ENCODE data around the gene ULK4. TPM values are rescaled to one million over a fixed set of nuclear protein-coding genes. Genes with fewer than 3 reads are reported as not detected.
A peak's percentile ranks its signal among the peaks of the same experiment; 100 is the strongest.
"Not testable (repeated sequence)": the region's sequence is repeated elsewhere in the genome, so short reads cannot be mapped to it uniquely, and the experiment has no call there.

ULK4 gene
- total RNA-seq, 2 donors from 2014 or later: 4.4 to 8.3 TPM

GRCh38 chr3:41989518-41989917, 27.6 kb upstream of the ULK4 start:
- Histone ChIP-seq H3K9me3 (no peaks in the 10 kb centered on the region), H3K9ac (ENCODE audit: low read depth in 2 of 2, low read length in 2 of 2) (no peak overlapping the region), H3K27ac (no peak overlapping the region), H3K4me3 (no peak overlapping the region), H3K36me3 (no peaks in the 10 kb centered on the region), H3K27me3 (no peaks in the 10 kb centered on the region), H3K4me1 (no peaks in the 10 kb centered on the region)
- no peak for TF ChIP-seq CTCF (IDR thresholded peaks at IDR 0.05)
- DNase-seq: no peak
- intact Hi-C loops (cut with DNase I): no loop called here

- H3K27ac ChIP-seq: no peak overlapping the region
- H3K9me3 ChIP-seq: no peaks in the 10 kb centered on the region
- H3K4me1 ChIP-seq: no peaks in the 10 kb centered on the region
- no peaks in the 10 kb centered on the region for H3K36me3 ChIP-seq
- intact Hi-C loops (cut with DNase I): no loop called here
- no peak for TF ChIP-seq CTCF (IDR thresholded peaks at IDR 0.05)
- H3K27me3 ChIP-seq: no peaks in the 10 kb centered on the region
- no peak for DNase-seq
- no peak overlapping the region for H3K4me3 ChIP-seq
- no peak overlapping the region for H3K9ac ChIP-seq (ENCODE audit: low read depth in 2 of 2, low read length in 2 of 2)
Measured at GRCh38 chr3:41987627-41988026, 25.7 kb upstream of the ULK4 start.

- intact Hi-C loops (cut with DNase I): no loop called here
- H3K36me3 ChIP-seq: no peaks in the 10 kb centered on the region
- no peak for TF ChIP-seq CTCF (IDR thresholded peaks at IDR 0.05)
- H3K4me1 ChIP-seq: no peaks in the 10 kb centered on the region
- DNase-seq: peak; percentile 25
- H3K27ac ChIP-seq: no peak overlapping the region
- no peak overlapping the region for H3K4me3 ChIP-seq
- no peak overlapping the region for H3K9ac ChIP-seq (ENCODE audit: low read depth in 2 of 2, low read length in 2 of 2)
- H3K9me3 ChIP-seq: no peaks in the 10 kb centered on the region
- no peaks in the 10 kb centered on the region for H3K27me3 ChIP-seq
Measured at GRCh38 chr3:41986561-41986960, 24.7 kb upstream of the ULK4 start.

GRCh38 chr3:41985018-41985417, 23.1 kb upstream of the ULK4 start:
- Histone ChIP-seq H3K9me3 (no peaks in the 10 kb centered on the region), H3K36me3 (no peaks in the 10 kb centered on the region), H3K4me3 (no peak overlapping the region), H3K4me1 (no peaks in the 10 kb centered on the region), H3K27ac (no peak overlapping the region), H3K9ac (ENCODE audit: low read depth in 2 of 2, low read length in 2 of 2) (no peak overlapping the region), H3K27me3 (no peaks in the 10 kb centered on the region)
- DNase-seq: no peak
- TF ChIP-seq CTCF (IDR thresholded peaks at IDR 0.05): no peak
- intact Hi-C loops (cut with DNase I): no loop called here

GRCh38 chr3:41983091-41983490, 21.2 kb upstream of the ULK4 start:
- H3K9me3 ChIP-seq; H3K27me3 ChIP-seq; DNase-seq; intact Hi-C loops (cut with DNase I); H3K36me3 ChIP-seq; H3K4me1 ChIP-seq; H3K9ac ChIP-seq (ENCODE audit: low read depth in 2 of 2, low read length in 2 of 2); H3K4me3 ChIP-seq; H3K27ac ChIP-seq: not testable (repeated sequence)

- H3K9ac ChIP-seq (ENCODE audit: low read depth in 2 of 2, low read length in 2 of 2); intact Hi-C loops (cut with DNase I); DNase-seq; H3K36me3 ChIP-seq; H3K27me3 ChIP-seq; H3K4me1 ChIP-seq; H3K27ac ChIP-seq; H3K9me3 ChIP-seq; H3K4me3 ChIP-seq: not testable (repeated sequence)
Measured at GRCh38 chr3:41977401-41977800, 15.5 kb upstream of the ULK4 start.
